PFSK-1 (cell line): Measurements from ENCODE around the gene ADTRP.

Experiments
- FOXP2 ChIP-seq: optimal IDR thresholded peaks from 2 replicates; pipeline ENCODE3; 2011; ENCODE audit warnings: borderline replicate concordance, control low read depth, inconsistent platforms; ENCODE audit not compliant: insufficient read depth; ENCODE audit errors: extremely low read length, extremely low read depth
- POLR2AphosphoS5 ChIP-seq: IDR thresholded peaks from 2 replicates; pipeline ENCODE4 v1.6.1; 2012; ENCODE audit warnings: low read depth, mild to moderate bottlenecking, control low read depth, low read length, moderate library complexity
- SIN3A ChIP-seq: IDR thresholded peaks from 2 replicates; pipeline ENCODE4 v1.6.1; 2012; ENCODE audit warnings: mild to moderate bottlenecking, low read length, moderate library complexity, borderline replicate concordance; ENCODE audit not compliant: insufficient read depth
- TAF1 ChIP-seq: IDR thresholded peaks from 2 replicates; pipeline ENCODE4 v1.6.1; 2012; ENCODE audit warnings: low read length, control low read depth, borderline replicate concordance; ENCODE audit not compliant: insufficient read depth
- TF ChIP-seq, protein P1 (sequence below), 2 experiments: IDR thresholded peaks; 2 replicates each; pipeline versions ENCODE4 v1.6.1 to v1.8.0; 2011 to 2012; ENCODE audit warnings: low read depth in 2 of 2, low read length in 2 of 2, control low read depth in 1 of 2, inconsistent platforms in 1 of 2, mild to moderate bottlenecking in 1 of 2, moderate library complexity in 1 of 2; ENCODE audit not compliant: insufficient read depth in 1 of 2

ADTRP gene

DNA sequence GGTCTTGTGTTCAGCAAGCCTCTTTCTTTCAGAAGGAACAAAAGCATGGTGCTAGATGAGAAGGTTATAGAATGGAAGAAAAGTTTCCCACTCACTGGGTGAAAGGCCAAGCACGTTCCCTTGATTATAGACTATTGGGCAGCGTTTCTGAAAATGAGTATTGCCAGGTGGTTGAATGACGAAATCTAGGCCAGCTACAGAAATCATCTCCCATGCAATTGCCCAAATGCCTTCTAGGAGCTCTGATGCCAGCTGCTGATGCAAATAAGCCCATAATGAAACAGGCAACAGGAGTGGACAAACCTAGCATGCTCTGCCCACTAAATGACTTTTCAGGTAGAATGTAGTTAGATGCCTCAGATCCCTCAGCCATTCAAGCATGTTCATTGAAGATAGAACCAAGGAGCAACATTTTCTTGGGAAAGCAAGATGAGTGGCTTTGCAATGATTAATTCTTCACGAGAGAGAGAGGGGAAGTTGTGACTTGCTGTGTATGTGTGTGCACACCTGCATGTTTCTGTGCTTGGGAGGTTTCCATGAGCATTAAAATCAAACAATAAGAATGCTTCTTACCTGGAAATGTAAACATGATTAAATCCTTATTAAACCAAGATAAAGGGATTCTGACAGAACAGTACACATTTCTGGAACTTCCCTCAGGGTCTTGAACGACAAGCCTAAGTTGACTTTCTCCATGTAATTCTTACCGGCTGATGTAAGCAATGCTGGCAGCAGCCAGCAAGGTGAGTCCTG, 43.6 kb downstream of the ADTRP start:
- TF ChIP-seq SIN3A (no peak), POLR2AphosphoS5 (no peak), TAF1 (no peak), FOXP2 (no peak)
- TF ChIP-seq, protein P1, sequence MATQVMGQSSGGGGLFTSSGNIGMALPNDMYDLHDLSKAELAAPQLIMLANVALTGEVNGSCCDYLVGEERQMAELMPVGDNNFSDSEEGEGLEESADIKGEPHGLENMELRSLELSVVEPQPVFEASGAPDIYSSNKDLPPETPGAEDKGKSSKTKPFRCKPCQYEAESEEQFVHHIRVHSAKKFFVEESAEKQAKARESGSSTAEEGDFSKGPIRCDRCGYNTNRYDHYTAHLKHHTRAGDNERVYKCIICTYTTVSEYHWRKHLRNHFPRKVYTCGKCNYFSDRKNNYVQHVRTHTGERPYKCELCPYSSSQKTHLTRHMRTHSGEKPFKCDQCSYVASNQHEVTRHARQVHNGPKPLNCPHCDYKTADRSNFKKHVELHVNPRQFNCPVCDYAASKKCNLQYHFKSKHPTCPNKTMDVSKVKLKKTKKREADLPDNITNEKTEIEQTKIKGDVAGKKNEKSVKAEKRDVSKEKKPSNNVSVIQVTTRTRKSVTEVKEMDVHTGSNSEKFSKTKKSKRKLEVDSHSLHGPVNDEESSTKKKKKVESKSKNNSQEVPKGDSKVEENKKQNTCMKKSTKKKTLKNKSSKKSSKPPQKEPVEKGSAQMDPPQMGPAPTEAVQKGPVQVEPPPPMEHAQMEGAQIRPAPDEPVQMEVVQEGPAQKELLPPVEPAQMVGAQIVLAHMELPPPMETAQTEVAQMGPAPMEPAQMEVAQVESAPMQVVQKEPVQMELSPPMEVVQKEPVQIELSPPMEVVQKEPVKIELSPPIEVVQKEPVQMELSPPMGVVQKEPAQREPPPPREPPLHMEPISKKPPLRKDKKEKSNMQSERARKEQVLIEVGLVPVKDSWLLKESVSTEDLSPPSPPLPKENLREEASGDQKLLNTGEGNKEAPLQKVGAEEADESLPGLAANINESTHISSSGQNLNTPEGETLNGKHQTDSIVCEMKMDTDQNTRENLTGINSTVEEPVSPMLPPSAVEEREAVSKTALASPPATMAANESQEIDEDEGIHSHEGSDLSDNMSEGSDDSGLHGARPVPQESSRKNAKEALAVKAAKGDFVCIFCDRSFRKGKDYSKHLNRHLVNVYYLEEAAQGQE (IDR thresholded peaks at IDR 0.05; ENCODE audit: insufficient read depth in 1 of 2, low read depth in 2 of 2, low read length in 2 of 2): no peak

DNA sequence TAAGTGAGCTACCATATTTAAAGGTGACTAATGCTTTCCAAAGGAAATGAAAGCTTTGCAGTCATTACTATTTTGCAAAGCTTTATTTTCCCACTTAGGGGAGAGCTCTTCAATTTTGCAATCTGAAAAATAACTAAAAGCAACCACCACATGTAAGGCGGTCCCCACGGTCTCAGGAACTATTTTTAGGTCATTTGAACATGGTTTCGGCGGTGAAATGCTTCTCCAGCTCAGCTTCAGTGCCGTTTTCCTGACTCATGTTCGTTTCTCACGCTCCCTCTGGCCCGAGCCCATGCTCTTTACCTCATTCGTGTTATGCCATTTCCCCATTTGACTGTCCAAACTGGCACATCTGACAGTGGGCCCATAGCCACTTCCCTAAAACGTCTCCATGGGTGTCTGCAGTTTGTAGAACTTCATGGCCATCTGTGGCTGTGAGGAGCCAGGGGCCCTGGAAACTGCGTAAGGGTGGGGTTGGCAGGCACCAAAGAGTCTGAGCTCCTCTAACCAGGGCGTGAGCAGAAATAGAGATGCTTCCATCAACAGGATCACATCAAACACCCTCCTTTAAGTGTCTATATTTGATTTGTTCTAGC, 46.5 kb downstream of the ADTRP start:
- no peak for TF ChIP-seq POLR2AphosphoS5
- TF ChIP-seq TAF1: no peak
- TF ChIP-seq, protein P1 (IDR thresholded peaks at IDR 0.05; ENCODE audit: insufficient read depth in 1 of 2, low read depth in 2 of 2, low read length in 2 of 2): no peak
- TF ChIP-seq SIN3A: no peak
- TF ChIP-seq FOXP2: no peak

DNA sequence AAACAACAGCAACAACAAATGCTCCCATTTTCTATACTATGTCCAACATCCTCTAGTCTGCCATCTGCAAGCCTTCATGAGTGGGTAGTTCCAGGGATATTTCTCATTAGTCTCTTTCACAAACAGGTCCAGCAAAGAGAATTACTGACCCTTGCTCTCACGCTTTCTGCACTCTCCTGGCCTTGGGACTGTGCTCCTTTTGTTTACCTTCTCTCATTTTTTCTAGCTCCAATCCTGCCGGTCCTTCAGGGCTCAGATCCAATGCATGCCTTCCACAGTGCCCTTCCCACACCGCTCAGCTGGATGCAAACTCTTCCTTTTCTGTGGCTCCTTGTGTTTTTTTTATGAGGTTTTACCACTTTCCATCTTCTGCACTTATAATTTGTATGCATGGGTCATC, 47.2 kb downstream of the ADTRP start:
- no peak for TF ChIP-seq FOXP2
- TF ChIP-seq SIN3A: no peak

DNA sequence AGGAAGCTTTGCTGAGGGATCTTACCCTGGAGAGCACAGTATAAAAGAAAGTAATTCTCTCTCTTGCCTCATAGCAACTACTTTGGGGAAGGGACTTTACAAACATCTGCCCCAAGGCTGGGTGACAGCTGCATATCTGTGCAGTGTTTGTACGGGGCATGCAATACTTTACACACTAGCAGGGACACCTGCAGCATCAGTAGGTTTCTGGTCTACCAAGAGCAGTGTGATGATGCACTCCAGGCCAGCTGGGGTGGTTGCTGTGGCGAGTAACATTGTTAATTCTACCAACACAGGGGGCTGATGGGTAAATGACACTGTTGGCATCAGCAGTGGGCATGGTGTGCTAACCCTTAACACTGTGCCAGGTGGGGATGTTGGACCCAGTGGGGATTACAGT, 48.0 kb downstream of the ADTRP start:
- TF ChIP-seq TAF1: no peak
- TF ChIP-seq, protein P1 (IDR thresholded peaks at IDR 0.05; ENCODE audit: insufficient read depth in 1 of 2, low read depth in 2 of 2, low read length in 2 of 2): no peak
- no peak for TF ChIP-seq SIN3A
- TF ChIP-seq FOXP2: no peak
- no peak for TF ChIP-seq POLR2AphosphoS5

DNA sequence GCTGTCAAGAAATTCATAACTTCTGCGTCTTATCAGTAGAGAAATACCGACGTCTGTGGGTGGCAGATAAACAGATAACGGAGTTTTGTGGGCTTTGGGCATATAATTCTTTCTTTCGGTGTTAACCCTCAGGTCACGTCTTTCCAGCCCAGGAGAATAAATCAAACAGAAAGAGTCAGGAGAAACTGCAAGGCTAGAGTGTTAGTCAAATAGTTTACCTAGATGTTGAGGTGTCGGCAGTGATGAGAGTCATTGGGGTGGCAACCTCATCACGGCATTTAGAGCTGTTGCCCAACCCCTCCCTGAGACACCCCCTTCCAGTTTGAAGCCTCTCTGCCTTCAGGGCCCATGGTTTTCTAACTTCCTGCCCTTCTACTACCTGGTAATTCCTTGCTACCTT, 49.5 kb downstream of the ADTRP start:
- TF ChIP-seq, protein P1 (IDR thresholded peaks at IDR 0.05; ENCODE audit: insufficient read depth in 1 of 2, low read depth in 2 of 2, low read length in 2 of 2): no peak
- TF ChIP-seq POLR2AphosphoS5 (no peak), FOXP2 (no peak), SIN3A (no peak), TAF1 (no peak)
